ENCODE results near the gene CMTM4. TPM values are rescaled to one million over a fixed set of nuclear protein-coding genes. Genes with fewer than 3 reads are reported as not detected.
"Not testable (repeated sequence)": the region's sequence is repeated elsewhere in the genome, so short reads cannot be mapped to it uniquely, and the experiment has no call there.

Gene CMTM4
- total and polyA plus RNA-seq, 2 donors (not counting 1 experiment from before 2014, with no cell fraction given), result 0.06 to 0.59 TPM

GRCh38 chr16:66635406-66635805 lies 61.1 kb downstream of the CMTM4 start:
- H3K4me1 ChIP-seq (ENCODE audit: control insufficient read depth in 2 of 2, insufficient read depth in 2 of 2, low read length in 2 of 2), result no peaks in the 10 kb centered on the region
- no peak overlapping the region for H3K9ac ChIP-seq (ENCODE audit: low read length)
- POLR2A ChIA-PET, result no interaction called here
- H4K20me1 ChIP-seq (ENCODE audit: control insufficient read depth, insufficient read depth, low read length, poor library complexity, severe bottlenecking), result no peaks in the 10 kb centered on the region
- intact Hi-C loops (cut with micrococcal nuclease), result no loop called here
- H3K79me2 ChIP-seq (ENCODE audit: control insufficient read depth, insufficient read depth, low read length), result no peaks in the 10 kb centered on the region
- H3K27me3 ChIP-seq (replicated peaks in 1 of 4; ENCODE audit: control extremely low read depth in 1 of 4, control insufficient read depth in 3 of 4, insufficient read depth in 4 of 4, low read length in 3 of 4), result peaks cover 0 to 12% (median under 1%) of the 10 kb centered on the region in 4 experiments
- no peak overlapping the region for H3K27ac Mint-ChIP-seq
- 87% methylated on average over 3 of the region's 6 CpGs for WGBS (ENCODE audit: insufficient coverage)
- H3K4me3 Mint-ChIP-seq, result no peak overlapping the region
- no peaks in the 10 kb centered on the region for H3K9me3 ChIP-seq (ENCODE audit: control extremely low read depth in 1 of 3, control insufficient read depth in 2 of 3, insufficient read depth in 1 of 3, low read length in 2 of 3)
- peaks cover 15% of the 10 kb centered on the region for H3K27me3 Mint-ChIP-seq
- no peak overlapping the region for H3K4me3 ChIP-seq (ENCODE audit: control extremely low read depth in 1 of 5, extremely low read depth in 1 of 5, insufficient read depth in 1 of 5, low read depth in 2 of 5, low read length in 4 of 5)
- DNase-seq (no peak), ATAC-seq (ENCODE audit: low read depth) (no peak)
- CTCF ChIA-PET, result interaction anchor here (0.6 kb wide), 1 partner anchor 32 kb away, joined by 3 read pairs; no protein-coding TSS in a partner anchor
- no peaks in the 10 kb centered on the region for H3K9me3 Mint-ChIP-seq (ENCODE audit: insufficient read depth)
- no peak overlapping the region for H3K4me2 ChIP-seq (replicated peaks; ENCODE audit: low read depth, low read length, poor library complexity, severe bottlenecking)
- H3K27ac ChIP-seq (ENCODE audit: low read length in 2 of 2), result no peak overlapping the region
- no peak overlapping the region for H2AFZ ChIP-seq (ENCODE audit: insufficient read depth, low read depth, low read length, poor library complexity, severe bottlenecking)
- no peaks in the 10 kb centered on the region for H3K36me3 ChIP-seq (replicated peaks in 1 of 2; ENCODE audit: control extremely low read depth in 1 of 2, control insufficient read depth in 1 of 2, extremely low read depth in 1 of 2, insufficient read depth in 2 of 2, low read length in 1 of 2)
- TF ChIP-seq CTCF (IDR thresholded peaks at IDR 0.05) (no peak), EZH2 (IDR thresholded peaks at IDR 0.05; ENCODE audit: borderline replicate concordance, insufficient read depth, low read depth, low read length, poor library complexity, severe bottlenecking) (no peak)
- H3K4me1 Mint-ChIP-seq, result no peaks in the 10 kb centered on the region

DNA sequence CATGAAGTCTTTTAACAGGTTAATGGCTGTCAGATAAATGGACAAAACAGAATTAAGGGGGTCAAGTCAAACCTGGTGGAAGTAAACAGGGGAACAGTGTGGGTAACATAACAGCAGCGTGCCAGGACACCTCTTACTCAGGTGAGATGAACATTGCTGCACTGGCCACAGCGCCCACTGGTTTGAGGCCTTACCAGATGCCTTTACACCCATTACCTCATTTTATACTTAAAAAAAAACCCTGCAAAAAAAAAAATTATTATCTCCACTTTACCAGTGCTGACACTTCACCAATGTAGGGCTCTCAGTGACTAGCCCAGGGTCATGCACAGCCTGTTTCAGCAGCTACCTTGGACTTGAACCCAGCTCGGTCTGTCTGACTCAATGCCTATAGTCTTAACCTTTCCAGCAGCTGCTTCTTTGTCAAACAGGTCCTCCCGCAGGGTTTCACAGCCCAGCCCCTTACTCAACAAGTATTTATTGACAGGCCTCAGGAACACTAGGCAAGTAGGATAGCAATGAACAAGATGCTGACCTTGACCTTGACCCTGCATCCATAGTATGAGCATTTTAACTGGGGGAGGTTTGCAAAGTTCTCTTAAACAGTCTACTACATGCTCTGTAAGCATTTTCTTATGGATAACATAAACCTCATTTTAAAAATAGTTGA lies 61.9 kb downstream of the CMTM4 start:
- no peaks in the 10 kb centered on the region for H3K9me3 Mint-ChIP-seq (ENCODE audit: insufficient read depth)
- ChIA-PET CTCF (no interaction called here), POLR2A (no interaction called here)
- Histone ChIP-seq H3K9ac (ENCODE audit: low read length) (no peak overlapping the region), H3K27ac (ENCODE audit: low read length in 2 of 2) (no peak overlapping the region), H3K4me2 (replicated peaks; ENCODE audit: low read depth, low read length, poor library complexity, severe bottlenecking) (no peak overlapping the region), H3K36me3 (replicated peaks in 1 of 2; ENCODE audit: control extremely low read depth in 1 of 2, control insufficient read depth in 1 of 2, extremely low read depth in 1 of 2, insufficient read depth in 2 of 2, low read length in 1 of 2) (no peaks in the 10 kb centered on the region), H3K27me3 (replicated peaks in 1 of 4; ENCODE audit: control extremely low read depth in 1 of 4, control insufficient read depth in 3 of 4, insufficient read depth in 4 of 4, low read length in 3 of 4) (peaks cover 0 to 11% (median 0%) of the 10 kb centered on the region in 4 experiments), H3K4me3 (ENCODE audit: control extremely low read depth in 1 of 5, extremely low read depth in 1 of 5, insufficient read depth in 1 of 5, low read depth in 2 of 5, low read length in 4 of 5) (no peak overlapping the region), H3K79me2 (ENCODE audit: control insufficient read depth, insufficient read depth, low read length) (no peaks in the 10 kb centered on the region), H2AFZ (ENCODE audit: insufficient read depth, low read depth, low read length, poor library complexity, severe bottlenecking) (no peak overlapping the region), H4K20me1 (ENCODE audit: control insufficient read depth, insufficient read depth, low read length, poor library complexity, severe bottlenecking) (no peaks in the 10 kb centered on the region), H3K4me1 (ENCODE audit: control insufficient read depth in 2 of 2, insufficient read depth in 2 of 2, low read length in 2 of 2) (no peaks in the 10 kb centered on the region), H3K9me3 (ENCODE audit: control extremely low read depth in 1 of 3, control insufficient read depth in 2 of 3, insufficient read depth in 1 of 3, low read length in 2 of 3) (no peaks in the 10 kb centered on the region)
- H3K4me3 Mint-ChIP-seq, result no peak overlapping the region
- H3K27ac Mint-ChIP-seq, result no peak overlapping the region
- no peak for ATAC-seq (ENCODE audit: low read depth)
- DNase-seq, result no peak
- no peaks in the 10 kb centered on the region for H3K4me1 Mint-ChIP-seq
- intact Hi-C loops (cut with micrococcal nuclease), result no loop called here
- H3K27me3 Mint-ChIP-seq, result peaks cover 15% of the 10 kb centered on the region
- whole genome bisulfite sequencing (ENCODE audit: insufficient coverage), result 93% methylated on average over 3 of the region's 4 CpGs
- TF ChIP-seq CTCF (IDR thresholded peaks at IDR 0.05), result no peak
- no peak for TF ChIP-seq EZH2 (IDR thresholded peaks at IDR 0.05; ENCODE audit: borderline replicate concordance, insufficient read depth, low read depth, low read length, poor library complexity, severe bottlenecking)

DNA sequence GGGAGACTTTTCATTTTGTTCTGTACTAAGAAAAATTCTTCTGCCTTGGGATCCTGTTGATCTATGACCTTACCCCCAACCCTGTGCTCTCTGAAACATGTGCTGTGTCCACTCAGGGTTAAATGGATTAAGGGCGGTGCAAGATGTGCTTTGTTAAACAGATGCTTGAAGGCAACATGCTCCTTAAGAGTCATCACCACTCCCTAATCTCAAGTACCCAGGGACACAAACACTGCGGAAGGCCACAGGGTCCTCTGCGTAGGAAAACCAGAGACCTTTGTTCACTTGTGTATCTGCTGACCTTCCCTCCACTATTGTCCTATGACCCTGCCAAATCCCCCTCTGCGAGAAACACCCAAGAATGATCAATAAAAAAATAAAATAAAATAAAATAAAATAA lies 65.0 kb downstream of the CMTM4 start:
- H3K9me3 ChIP-seq (ENCODE audit: control extremely low read depth in 1 of 3, control insufficient read depth in 2 of 3, insufficient read depth in 1 of 3, low read length in 2 of 3); intact Hi-C loops (cut with micrococcal nuclease); H3K36me3 ChIP-seq (replicated peaks in 1 of 2; ENCODE audit: control extremely low read depth in 1 of 2, control insufficient read depth in 1 of 2, extremely low read depth in 1 of 2, insufficient read depth in 2 of 2, low read length in 1 of 2); H2AFZ ChIP-seq (ENCODE audit: insufficient read depth, low read depth, low read length, poor library complexity, severe bottlenecking); H3K27ac Mint-ChIP-seq; POLR2A ChIA-PET; H3K27me3 ChIP-seq (replicated peaks in 1 of 4; ENCODE audit: control extremely low read depth in 1 of 4, control insufficient read depth in 3 of 4, insufficient read depth in 4 of 4, low read length in 3 of 4); DNase-seq; H3K79me2 ChIP-seq (ENCODE audit: control insufficient read depth, insufficient read depth, low read length); CTCF ChIA-PET; H3K4me1 Mint-ChIP-seq; H3K27me3 Mint-ChIP-seq; H3K4me2 ChIP-seq (replicated peaks; ENCODE audit: low read depth, low read length, poor library complexity, severe bottlenecking); H3K4me1 ChIP-seq (ENCODE audit: control insufficient read depth in 2 of 2, insufficient read depth in 2 of 2, low read length in 2 of 2); H3K9ac ChIP-seq (ENCODE audit: low read length); H3K4me3 Mint-ChIP-seq; ATAC-seq (ENCODE audit: low read depth); H3K27ac ChIP-seq (ENCODE audit: low read length in 2 of 2); H4K20me1 ChIP-seq (ENCODE audit: control insufficient read depth, insufficient read depth, low read length, poor library complexity, severe bottlenecking); H3K9me3 Mint-ChIP-seq (ENCODE audit: insufficient read depth); H3K4me3 ChIP-seq (ENCODE audit: control extremely low read depth in 1 of 5, extremely low read depth in 1 of 5, insufficient read depth in 1 of 5, low read depth in 2 of 5, low read length in 4 of 5): not testable (repeated sequence)
- no CpG with 5 or more reads among the region's 4 CpGs for WGBS (ENCODE audit: insufficient coverage)

Data from B cell (primary cell).